GM23338 (cell line): ENCODE measurements around the gene CORO2A. TPM values are rescaled to one million over a fixed set of nuclear protein-coding genes. Genes with fewer than 3 reads are reported as not detected.

Experiments
- ATAC-seq: fragments of 200-7000 bp; cut with Tn5 transposase; 3 replicates; pipeline ENCODE4 v1.9.1; 2020
- DNase-seq: peaks from one replicate; pipeline ENCODE4 v3.0.0-alpha.2; 2015; ENCODE audit warnings: low spot score
- H2AFZ ChIP-seq: fragments of 200-600 bp; sonication (generic); 2 replicates; pipeline ENCODE4 v1.8.0; 2016; ENCODE audit warnings: antibody characterized with exemption, mild to moderate bottlenecking, moderate library complexity
- H3F3A ChIP-seq: fragments of 200-600 bp; sonication (generic); replicated peaks from 2 replicates; pipeline ENCODE4 v1.8.0; 2017; ENCODE audit warnings: antibody characterized with exemption, mixed run types, low read depth
- H3K27ac ChIP-seq: fragments of 200-600 bp; sonication (generic); 2 replicates; pipeline ENCODE4 v1.6.1; 2016; ENCODE audit warnings: low read depth
- H3K27me3 ChIP-seq: fragments of 200-600 bp; sonication (generic); 2 replicates; pipeline ENCODE4 v1.8.0; 2016; ENCODE audit warnings: mild to moderate bottlenecking, mixed run types, moderate library complexity; ENCODE audit not compliant: insufficient read depth
- H3K36me3 ChIP-seq: fragments of 200-600 bp; sonication (generic); 2 replicates; pipeline ENCODE4 v1.8.0; 2016; ENCODE audit warnings: mild to moderate bottlenecking; ENCODE audit not compliant: insufficient read depth
- H3K4me1 ChIP-seq: fragments of 200-600 bp; sonication (generic); 2 replicates; pipeline ENCODE4 v1.8.0; 2016; ENCODE audit warnings: mild to moderate bottlenecking, moderate library complexity; ENCODE audit not compliant: insufficient read depth
- H3K4me2 ChIP-seq: fragments of 200-600 bp; sonication (generic); 2 replicates; pipeline ENCODE4 v1.7.1; 2017; ENCODE audit warnings: mixed run types
- H3K4me3 ChIP-seq: fragments of 200-600 bp; sonication (generic); 2 replicates; pipeline ENCODE4 v1.6.1; 2016; ENCODE audit warnings: mixed run types
- H3K79me2 ChIP-seq: fragments of 200-600 bp; sonication (generic); replicated peaks from 2 replicates; pipeline ENCODE4 v1.8.0; 2017; ENCODE audit warnings: mild to moderate bottlenecking; ENCODE audit not compliant: insufficient read depth
- H3K9me2 ChIP-seq: fragments of 200-600 bp; sonication (generic); 2 replicates; pipeline ENCODE4 v1.8.0; 2017; ENCODE audit not compliant: insufficient read depth
- H4K20me1 ChIP-seq: fragments of 200-600 bp; sonication (generic); replicated peaks from 2 replicates; pipeline ENCODE4 v1.8.0; 2017; ENCODE audit warnings: mild to moderate bottlenecking; ENCODE audit not compliant: insufficient read depth
- H3K27ac Mint-ChIP-seq: 2 replicates; pipeline ENCODE4 v1.8.0; 2020; ENCODE audit warnings: inconsistent platforms, mild to moderate bottlenecking, moderate library complexity, mixed read lengths
- H3K27me3 Mint-ChIP-seq: 3 replicates; pipeline ENCODE4 v1.8.0; 2022; ENCODE audit warnings: low read depth, mild to moderate bottlenecking, moderate library complexity, mixed read lengths, inconsistent platforms; ENCODE audit not compliant: insufficient read depth, poor library complexity
- H3K36me3 Mint-ChIP-seq: 3 replicates; pipeline ENCODE4 v1.8.0; 2021; ENCODE audit warnings: low read depth, mild to moderate bottlenecking, inconsistent platforms, moderate library complexity, mixed read lengths
- H3K4me1 Mint-ChIP-seq: 3 replicates; pipeline ENCODE4 v1.8.0; 2020; ENCODE audit warnings: mild to moderate bottlenecking, inconsistent platforms, mixed read lengths
- H3K4me3 Mint-ChIP-seq: 3 replicates; pipeline ENCODE4 v1.8.0; 2021; ENCODE audit warnings: moderate library complexity, mild to moderate bottlenecking, inconsistent platforms, mixed read lengths
- H3K9me3 Mint-ChIP-seq: 3 replicates; pipeline ENCODE4 v1.8.0; 2020; ENCODE audit warnings: moderate library complexity, mild to moderate bottlenecking, inconsistent platforms, mixed read lengths
- CREB1 ChIP-seq: fragments of 250-450 bp; sonication (Bioruptor Pico); IDR thresholded peaks from 2 replicates; pipeline ENCODE4 v1.5.0; 2020; ENCODE audit warnings: low read depth, mild to moderate bottlenecking, moderate library complexity
- CTCF ChIP-seq, 2 experiments: fragments of 200-600 bp in 1 of 2; sonication (generic) in 1 of 2; conservative IDR thresholded peaks; 2 replicates each; pipeline versions ENCODE4 v1.5.1 to v1.6.1; 2016 to 2017; ENCODE audit warnings: antibody characterized with exemption in 2 of 2, low read depth in 2 of 2, mild to moderate bottlenecking in 2 of 2, moderate library complexity in 1 of 2
- ETS1 ChIP-seq: IDR thresholded peaks from 2 replicates; pipeline ENCODE4 v1.6.1; 2016; ENCODE audit warnings: antibody characterized with exemption
- EZH2 ChIP-seq: fragments of 200-600 bp; sonication (generic); IDR thresholded peaks from one replicate; pipeline ENCODE4 v1.8.0; 2017; ENCODE audit warnings: antibody characterized with exemption, mild to moderate bottlenecking, low read depth; ENCODE audit not compliant: unreplicated experiment
- EZH2phosphoT487 ChIP-seq: fragments of 200-600 bp; sonication (generic); IDR thresholded peaks from one replicate; pipeline ENCODE4 v1.8.1; 2018; ENCODE audit warnings: antibody characterized with exemption; ENCODE audit not compliant: unreplicated experiment
- JUNB ChIP-seq: IDR thresholded peaks from one replicate; pipeline ENCODE4 v1.6.1; 2016; ENCODE audit warnings: antibody characterized with exemption; ENCODE audit not compliant: unreplicated experiment
- NANOG ChIP-seq: IDR thresholded peaks from 2 replicates; pipeline ENCODE4 v1.6.1; 2016; ENCODE audit warnings: antibody characterized with exemption, borderline replicate concordance
- POLR2AphosphoS5 ChIP-seq: IDR thresholded peaks from 2 replicates; pipeline ENCODE4 v1.6.1; 2016; ENCODE audit warnings: antibody characterized with exemption, low read depth
- STAT1 ChIP-seq: IDR thresholded peaks from one replicate; pipeline ENCODE4 v1.6.1; 2016; ENCODE audit warnings: antibody characterized with exemption; ENCODE audit not compliant: unreplicated experiment
- ZNF114 ChIP-seq: fragments of 250-450 bp; sonication (Bioruptor Pico); IDR thresholded peaks from 2 replicates; pipeline ENCODE4 v1.5.0; 2020; ENCODE audit warnings: mild to moderate bottlenecking, moderate library complexity
- ZNF331 ChIP-seq: fragments of 250-450 bp; sonication (Bioruptor Pico); IDR thresholded peaks from 2 replicates; pipeline ENCODE4 v1.5.0; 2020; ENCODE audit warnings: low read depth, mild to moderate bottlenecking, moderate library complexity
- ZNF462 ChIP-seq: fragments of 250-450 bp; sonication (Bioruptor Pico); IDR thresholded peaks from 2 replicates; pipeline ENCODE4 v1.5.0; 2020; ENCODE audit warnings: mild to moderate bottlenecking, moderate library complexity
- polyA plus RNA-seq: library from polyadenylated mRNA; unstranded; fragments of >200 nt; fragmentation: Nextera tagmentation; extraction: Ambion mirVana; gene quantifications from 2 replicates; pipeline ENCODE4 v1.2.1, GENCODE V29; 2016
- total RNA-seq: library from RNA; depleted of rRNA; stranded (reverse); fragments of >200 nt; shearing (Covaris generic); gene quantifications from 2 replicates; pipeline ENCODE4 v1.2.3, GENCODE V29; 2014
- TF ChIP-seq, protein P1 (sequence below): IDR thresholded peaks from one replicate; pipeline ENCODE4 v1.6.1; 2018; ENCODE audit warnings: antibody characterized with exemption; ENCODE audit not compliant: unreplicated experiment

Gene CORO2A
- total and polyA plus RNA-seq, 2 experiments from 2014 or later = 12.9 to 27.6 TPM

DNA sequence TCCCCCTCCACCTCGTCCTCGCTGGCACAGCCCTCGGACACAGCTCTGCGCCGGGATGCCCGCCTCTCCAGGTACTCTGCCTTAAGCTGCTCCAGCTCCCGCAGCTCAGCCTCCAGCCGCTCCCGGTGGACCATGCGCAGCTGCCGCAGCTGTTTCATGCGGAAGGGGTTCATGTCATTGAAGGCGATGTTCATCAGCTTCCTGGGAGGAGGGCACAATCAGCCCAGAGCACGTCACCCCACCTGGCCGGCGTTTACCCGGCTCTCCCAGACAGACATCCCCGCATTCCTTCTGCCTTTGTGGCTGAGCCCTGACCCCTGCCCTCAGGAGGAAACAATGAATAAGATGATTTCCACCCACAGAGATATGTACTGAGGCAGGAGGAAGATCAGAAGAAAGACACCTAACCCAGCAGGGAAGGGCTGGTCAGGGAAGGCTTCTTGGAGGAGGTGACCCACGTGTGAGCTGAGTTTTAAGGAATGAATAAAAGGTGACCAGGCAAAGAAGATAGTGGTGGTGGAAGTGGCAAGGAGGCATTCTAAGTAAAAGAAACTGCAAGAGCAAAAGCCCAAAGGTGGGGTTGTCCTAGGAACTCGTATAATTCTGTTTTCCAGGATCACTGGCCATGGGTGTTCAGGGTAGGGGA, 7.1 kb upstream of the CORO2A start:
- Histone ChIP-seq H3K79me2 (no peaks in the 10 kb centered on the region), H3K9me2 (no peaks in the 10 kb centered on the region), H3K27me3 (no peaks in the 10 kb centered on the region), H2AFZ (no peak overlapping the region), H3K4me2 (0 out of 2 replicates have a peak overlapping the region, but pooled peaks have one; percentile 12), H4K20me1 (no peaks in the 10 kb centered on the region), H3K36me3 (no peaks in the 10 kb centered on the region), H3K4me1 (peaks cover 14% of the 10 kb centered on the region), H3K4me3 (no peak overlapping the region), H3K27ac (peak overlapping the region; percentile 55; the same call in 1 of the 2 replicates), H3F3A (no peaks in the 10 kb centered on the region)
- no peak overlapping the region for H3K4me3 Mint-ChIP-seq
- TF ChIP-seq NANOG = no peak
- TF ChIP-seq JUNB = no peak
- no peak for TF ChIP-seq ETS1
- no peak for TF ChIP-seq ZNF114 (CRISPR knock-in tag)
- TF ChIP-seq STAT1 = no peak
- no peak for TF ChIP-seq ZNF331 (CRISPR knock-in tag)
- no peak for TF ChIP-seq EZH2
- TF ChIP-seq EZH2phosphoT487 = no peak
- TF ChIP-seq, protein P1, sequence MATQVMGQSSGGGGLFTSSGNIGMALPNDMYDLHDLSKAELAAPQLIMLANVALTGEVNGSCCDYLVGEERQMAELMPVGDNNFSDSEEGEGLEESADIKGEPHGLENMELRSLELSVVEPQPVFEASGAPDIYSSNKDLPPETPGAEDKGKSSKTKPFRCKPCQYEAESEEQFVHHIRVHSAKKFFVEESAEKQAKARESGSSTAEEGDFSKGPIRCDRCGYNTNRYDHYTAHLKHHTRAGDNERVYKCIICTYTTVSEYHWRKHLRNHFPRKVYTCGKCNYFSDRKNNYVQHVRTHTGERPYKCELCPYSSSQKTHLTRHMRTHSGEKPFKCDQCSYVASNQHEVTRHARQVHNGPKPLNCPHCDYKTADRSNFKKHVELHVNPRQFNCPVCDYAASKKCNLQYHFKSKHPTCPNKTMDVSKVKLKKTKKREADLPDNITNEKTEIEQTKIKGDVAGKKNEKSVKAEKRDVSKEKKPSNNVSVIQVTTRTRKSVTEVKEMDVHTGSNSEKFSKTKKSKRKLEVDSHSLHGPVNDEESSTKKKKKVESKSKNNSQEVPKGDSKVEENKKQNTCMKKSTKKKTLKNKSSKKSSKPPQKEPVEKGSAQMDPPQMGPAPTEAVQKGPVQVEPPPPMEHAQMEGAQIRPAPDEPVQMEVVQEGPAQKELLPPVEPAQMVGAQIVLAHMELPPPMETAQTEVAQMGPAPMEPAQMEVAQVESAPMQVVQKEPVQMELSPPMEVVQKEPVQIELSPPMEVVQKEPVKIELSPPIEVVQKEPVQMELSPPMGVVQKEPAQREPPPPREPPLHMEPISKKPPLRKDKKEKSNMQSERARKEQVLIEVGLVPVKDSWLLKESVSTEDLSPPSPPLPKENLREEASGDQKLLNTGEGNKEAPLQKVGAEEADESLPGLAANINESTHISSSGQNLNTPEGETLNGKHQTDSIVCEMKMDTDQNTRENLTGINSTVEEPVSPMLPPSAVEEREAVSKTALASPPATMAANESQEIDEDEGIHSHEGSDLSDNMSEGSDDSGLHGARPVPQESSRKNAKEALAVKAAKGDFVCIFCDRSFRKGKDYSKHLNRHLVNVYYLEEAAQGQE = no peak
- TF ChIP-seq POLR2AphosphoS5 = no peak
- TF ChIP-seq ZNF462 = no peak
- TF ChIP-seq CTCF (conservative IDR thresholded peaks at IDR 0.05; ENCODE audit: low read depth in 2 of 2) = no peak
- no peak for TF ChIP-seq CREB1 (CRISPR knock-in tag)
- no peaks in the 10 kb centered on the region; the same call in 2 of the 3 replicates for H3K36me3 Mint-ChIP-seq
- peak; percentile 61 for ATAC-seq
- no peaks in the 10 kb centered on the region for H3K9me3 Mint-ChIP-seq
- peaks cover 15% of the 10 kb centered on the region for H3K27me3 Mint-ChIP-seq
- no peak overlapping the region for H3K27ac Mint-ChIP-seq
- H3K4me1 Mint-ChIP-seq = peaks cover 24% of the 10 kb centered on the region
- DNase-seq = peak; percentile 52
